GM12873 (cell line): ENCODE data around the gene TMEM61.

Experiments used
- TF ChIP-seq, protein P1 (sequence below): IDR thresholded peaks from 2 replicates; pipeline ENCODE4 v1.5.1; 2012; ENCODE audit warnings: low read depth, mild to moderate bottlenecking, moderate library complexity, low read length, control low read depth; ENCODE audit not compliant: insufficient read depth; ENCODE audit errors: missing control alignments

TMEM61 gene

DNA sequence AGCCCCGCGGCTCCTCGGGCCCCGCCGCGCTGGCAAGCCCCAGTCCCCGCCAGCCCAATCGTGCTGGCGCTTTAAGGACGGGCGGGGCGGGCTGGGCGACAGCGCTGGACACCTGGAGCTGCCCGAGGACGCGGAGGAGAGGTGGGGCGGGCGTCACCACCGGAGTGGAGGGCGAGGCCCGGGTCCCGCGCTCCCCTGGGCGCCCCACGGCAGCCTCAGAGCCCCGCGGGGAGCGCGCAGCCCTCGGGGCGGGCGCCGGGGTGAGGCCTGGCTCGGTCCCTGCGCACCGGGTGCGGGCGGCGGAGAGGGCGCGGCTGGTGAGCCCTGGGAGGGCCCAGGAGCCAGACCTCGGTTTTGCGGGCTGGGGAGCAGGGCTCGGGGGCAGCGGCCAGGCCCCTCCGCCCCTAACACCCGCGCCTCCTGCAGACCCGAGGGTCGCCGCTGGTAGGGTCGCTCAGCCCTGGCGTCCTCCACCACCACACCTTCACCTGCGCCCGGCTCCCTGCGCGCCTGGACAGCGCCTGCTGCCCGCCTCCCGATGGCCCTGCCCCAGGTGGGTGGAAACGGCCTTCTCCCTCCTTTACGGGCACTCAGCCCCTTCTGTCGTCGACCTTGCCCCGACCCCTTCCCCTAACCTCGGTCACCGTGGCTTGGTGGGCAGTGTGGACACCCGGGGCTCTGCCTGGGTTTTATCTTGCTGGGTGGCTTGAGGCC is at the start of gene TMEM61:
TMEM61 (plus strand) TSS at position 101 of the 714 bp plus-strand sequence; CDS start at position 539, 438 bp downstream.
- TF ChIP-seq, protein P1, sequence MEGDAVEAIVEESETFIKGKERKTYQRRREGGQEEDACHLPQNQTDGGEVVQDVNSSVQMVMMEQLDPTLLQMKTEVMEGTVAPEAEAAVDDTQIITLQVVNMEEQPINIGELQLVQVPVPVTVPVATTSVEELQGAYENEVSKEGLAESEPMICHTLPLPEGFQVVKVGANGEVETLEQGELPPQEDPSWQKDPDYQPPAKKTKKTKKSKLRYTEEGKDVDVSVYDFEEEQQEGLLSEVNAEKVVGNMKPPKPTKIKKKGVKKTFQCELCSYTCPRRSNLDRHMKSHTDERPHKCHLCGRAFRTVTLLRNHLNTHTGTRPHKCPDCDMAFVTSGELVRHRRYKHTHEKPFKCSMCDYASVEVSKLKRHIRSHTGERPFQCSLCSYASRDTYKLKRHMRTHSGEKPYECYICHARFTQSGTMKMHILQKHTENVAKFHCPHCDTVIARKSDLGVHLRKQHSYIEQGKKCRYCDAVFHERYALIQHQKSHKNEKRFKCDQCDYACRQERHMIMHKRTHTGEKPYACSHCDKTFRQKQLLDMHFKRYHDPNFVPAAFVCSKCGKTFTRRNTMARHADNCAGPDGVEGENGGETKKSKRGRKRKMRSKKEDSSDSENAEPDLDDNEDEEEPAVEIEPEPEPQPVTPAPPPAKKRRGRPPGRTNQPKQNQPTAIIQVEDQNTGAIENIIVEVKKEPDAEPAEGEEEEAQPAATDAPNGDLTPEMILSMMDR: no peak

- TF ChIP-seq, protein P1: no peak
Measured at GRCh38 chr1:54931275-54931840, 49.1 kb upstream of the TMEM61 start.

- TF ChIP-seq, protein P1: no peak
Measured at GRCh38 chr1:54934869-54935268, 45.6 kb upstream of the TMEM61 start.

GRCh38 chr1:54936791-54937190 is 43.6 kb upstream of the TMEM61 start:
- TF ChIP-seq, protein P1: no peak

GRCh38 chr1:54937469-54937868 is 43.0 kb upstream of the TMEM61 start:
- TF ChIP-seq, protein P1: no peak

- TF ChIP-seq, protein P1: no peak
Measured at GRCh38 chr1:54940042-54940441, 40.4 kb upstream of the TMEM61 start.

DNA sequence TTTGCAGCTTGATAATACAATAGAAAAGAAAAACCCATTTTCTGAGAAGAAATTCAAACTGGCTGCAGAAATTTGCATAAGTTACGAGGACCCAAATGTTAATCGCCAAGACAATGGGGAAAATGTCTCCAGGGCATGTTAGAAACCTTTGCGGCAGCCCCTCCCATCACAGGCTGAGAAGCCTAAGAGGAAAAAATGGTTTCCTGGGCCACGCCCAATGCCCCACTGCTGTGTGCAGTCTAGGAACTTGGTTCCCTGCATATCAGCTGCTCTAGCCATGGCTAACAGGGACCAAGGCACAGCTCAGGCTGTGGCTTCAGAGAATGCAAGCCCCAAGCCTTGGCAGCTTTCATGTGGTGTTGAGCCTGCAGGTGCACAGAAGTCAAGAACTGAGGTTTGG is 37.5 kb upstream of the TMEM61 start:
- TF ChIP-seq, protein P1: no peak
